ENCODE measurements around the gene MID1.

The MID1 gene

DNA sequence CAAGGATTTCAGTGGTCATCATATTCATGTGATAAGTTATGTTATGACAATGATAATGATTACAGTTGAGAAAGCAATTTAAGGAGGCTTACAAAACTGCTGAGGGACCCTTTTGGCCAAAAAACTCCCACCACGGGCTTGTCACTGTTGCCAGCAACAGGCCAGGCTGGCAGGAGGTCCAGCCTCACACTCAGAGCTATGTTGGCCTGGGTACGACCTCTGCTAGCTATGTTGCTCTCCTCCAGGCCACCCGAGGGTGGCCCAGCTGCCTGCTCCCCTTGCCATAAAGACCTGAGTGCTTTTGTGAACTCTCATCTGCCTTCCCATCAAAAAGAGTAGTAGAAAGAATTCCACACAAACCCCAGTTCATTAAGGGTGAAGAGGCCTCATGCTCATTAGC is 52.0 kb downstream of the MID1 start:
- no peaks in the 10 kb centered on the region for H3K27me3 ChIP-seq (ENCODE audit: insufficient read depth, low read length)
- no peak overlapping the region for H2BK12ac ChIP-seq (ENCODE audit: low read length)
- no peak for DNase-seq
- no peak overlapping the region for H4K91ac ChIP-seq (ENCODE audit: low read depth, low read length)
- no peak overlapping the region for H3K9ac ChIP-seq (ENCODE audit: low read length)
- no peak overlapping the region for H3K14ac ChIP-seq (ENCODE audit: low read length)
- H2BK120ac ChIP-seq (ENCODE audit: insufficient read depth, low read length, poor library complexity), result no peak overlapping the region
- H3K79me1 ChIP-seq (ENCODE audit: low read length), result no peaks in the 10 kb centered on the region
- H2AK5ac ChIP-seq (ENCODE audit: low read length), result no peak overlapping the region
- no peak overlapping the region for H3K4me3 ChIP-seq (ENCODE audit: low read depth, low read length)
- peaks cover 9% of the 10 kb centered on the region for H3K79me2 ChIP-seq (ENCODE audit: control insufficient read depth, insufficient read depth, low read length, poor library complexity)
- no peak overlapping the region for H3K18ac ChIP-seq (ENCODE audit: low read length)
- peaks cover 9 to 11% of the 10 kb centered on the region in 2 experiments for H3K36me3 ChIP-seq (ENCODE audit: control insufficient read depth in 1 of 2, insufficient read depth in 2 of 2, low read length in 2 of 2)
- H3K4me2 ChIP-seq (ENCODE audit: low read length), result no peak overlapping the region
- H3K9me3 ChIP-seq (ENCODE audit: insufficient read depth, low read depth, low read length), result no peaks in the 10 kb centered on the region
- no peak overlapping the region for H2BK5ac ChIP-seq (ENCODE audit: low read depth, low read length, poor library complexity)
- WGBS (ENCODE audit: extremely low coverage, insufficient coverage, insufficient read length), result no CpG with 5 or more reads among the region's 3 CpGs
- no peak overlapping the region for H2AFZ ChIP-seq (ENCODE audit: insufficient read depth, low read length, poor library complexity)
- H3K23ac ChIP-seq (ENCODE audit: low read length), result no peak overlapping the region
- peak overlapping the region; percentile 62 for H3K4ac ChIP-seq (ENCODE audit: low read depth, low read length)
- peak overlapping the region; percentile 10 for H3K27ac ChIP-seq (ENCODE audit: low read depth, low read length)
- peaks cover 0 to 1% of the 10 kb centered on the region in 2 experiments for H3K4me1 ChIP-seq (ENCODE audit: control insufficient read depth in 1 of 2, insufficient read depth in 2 of 2, low read length in 2 of 2)
- no peak overlapping the region for H4K12ac ChIP-seq (ENCODE audit: low read depth, low read length)
- H4K8ac ChIP-seq (ENCODE audit: low read depth, low read length), result no peak overlapping the region

DNA sequence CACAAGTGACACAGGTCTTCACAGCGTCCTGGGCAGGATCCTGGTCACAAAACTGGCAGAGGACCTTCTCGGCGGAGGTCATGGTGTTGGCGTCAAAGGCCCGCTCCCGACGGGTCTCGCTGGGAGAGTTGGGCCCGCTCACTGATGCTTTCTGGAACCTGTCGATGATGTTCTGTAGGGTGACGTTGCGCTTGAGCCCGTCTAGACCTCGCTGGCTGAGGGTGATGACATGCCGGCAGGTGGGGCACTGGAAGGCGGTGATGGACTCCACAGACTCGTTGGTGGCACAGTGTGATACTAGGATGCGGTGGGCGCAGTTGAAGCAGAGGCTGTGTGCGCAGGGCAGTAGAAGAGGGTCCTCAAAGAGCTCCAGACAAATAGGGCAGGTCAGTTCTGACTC is 53.2 kb downstream of the MID1 start:
- Histone ChIP-seq H3K27ac (ENCODE audit: low read depth, low read length) (no peak overlapping the region), H3K4ac (ENCODE audit: low read depth, low read length) (peak overlapping the region; percentile 1), H4K8ac (ENCODE audit: low read depth, low read length) (no peak overlapping the region), H3K9ac (ENCODE audit: low read length) (no peak overlapping the region), H3K36me3 (ENCODE audit: control insufficient read depth in 1 of 2, insufficient read depth in 2 of 2, low read length in 2 of 2) (peaks cover 9 to 11% of the 10 kb centered on the region in 2 experiments), H3K4me1 (ENCODE audit: control insufficient read depth in 1 of 2, insufficient read depth in 2 of 2, low read length in 2 of 2) (peaks cover 0 to 1% of the 10 kb centered on the region in 2 experiments), H3K14ac (ENCODE audit: low read length) (no peak overlapping the region), H2AFZ (ENCODE audit: insufficient read depth, low read length, poor library complexity) (no peak overlapping the region), H3K79me2 (ENCODE audit: control insufficient read depth, insufficient read depth, low read length, poor library complexity) (peaks cover 6% of the 10 kb centered on the region), H3K4me2 (ENCODE audit: low read length) (no peak overlapping the region), H3K9me3 (ENCODE audit: insufficient read depth, low read depth, low read length) (no peaks in the 10 kb centered on the region), H2BK12ac (ENCODE audit: low read length) (no peak overlapping the region), H3K23ac (ENCODE audit: low read length) (no peak overlapping the region), H2AK5ac (ENCODE audit: low read length) (no peak overlapping the region), H3K18ac (ENCODE audit: low read length) (no peak overlapping the region), H2BK5ac (ENCODE audit: low read depth, low read length, poor library complexity) (no peak overlapping the region), H3K27me3 (ENCODE audit: insufficient read depth, low read length) (no peaks in the 10 kb centered on the region), H4K12ac (ENCODE audit: low read depth, low read length) (no peak overlapping the region), H2BK120ac (ENCODE audit: insufficient read depth, low read length, poor library complexity) (no peak overlapping the region), H4K91ac (ENCODE audit: low read depth, low read length) (no peak overlapping the region), H3K4me3 (ENCODE audit: low read depth, low read length) (no peak overlapping the region), H3K79me1 (ENCODE audit: low read length) (no peaks in the 10 kb centered on the region)
- WGBS (ENCODE audit: extremely low coverage, insufficient coverage, insufficient read length), result no CpG with 5 or more reads among the region's 20 CpGs
- DNase-seq, result no peak

DNA sequence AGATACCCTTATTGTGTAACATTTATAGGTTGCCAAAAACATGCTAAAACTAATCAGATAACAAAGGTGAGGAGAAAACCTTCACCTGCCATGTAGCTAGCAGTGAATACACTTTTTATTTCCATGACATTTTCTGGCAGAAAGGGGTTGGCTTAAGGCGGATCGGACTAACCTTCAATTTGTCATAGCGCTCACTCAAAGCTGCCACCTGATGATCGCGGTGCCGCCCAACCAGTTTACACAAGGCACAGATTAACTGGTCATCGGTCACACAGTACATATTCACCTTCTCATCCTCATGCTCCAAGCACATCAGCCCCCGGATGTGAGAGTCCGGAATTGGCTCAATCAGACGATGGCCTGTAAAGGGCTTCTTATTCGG is 53.7 kb downstream of the MID1 start:
- H3K9ac ChIP-seq (ENCODE audit: low read length), result no peak overlapping the region
- no peak for DNase-seq
- H3K27me3 ChIP-seq (ENCODE audit: insufficient read depth, low read length), result no peaks in the 10 kb centered on the region
- H3K18ac ChIP-seq (ENCODE audit: low read length), result no peak overlapping the region
- H2AFZ ChIP-seq (ENCODE audit: insufficient read depth, low read length, poor library complexity), result no peak overlapping the region
- H3K36me3 ChIP-seq (ENCODE audit: control insufficient read depth in 1 of 2, insufficient read depth in 2 of 2, low read length in 2 of 2), result peaks cover 9 to 11% of the 10 kb centered on the region in 2 experiments
- no peak overlapping the region for H3K23ac ChIP-seq (ENCODE audit: low read length)
- H3K79me2 ChIP-seq (ENCODE audit: control insufficient read depth, insufficient read depth, low read length, poor library complexity), result peaks cover 8% of the 10 kb centered on the region
- H3K4me1 ChIP-seq (ENCODE audit: control insufficient read depth in 1 of 2, insufficient read depth in 2 of 2, low read length in 2 of 2), result peaks cover 0 to 1% of the 10 kb centered on the region in 2 experiments
- H3K4me3 ChIP-seq (ENCODE audit: low read depth, low read length), result no peak overlapping the region
- WGBS (ENCODE audit: extremely low coverage, insufficient coverage, insufficient read length), result no CpG with 5 or more reads among the region's 11 CpGs
- H4K91ac ChIP-seq (ENCODE audit: low read depth, low read length), result no peak overlapping the region
- no peaks in the 10 kb centered on the region for H3K9me3 ChIP-seq (ENCODE audit: insufficient read depth, low read depth, low read length)
- no peak overlapping the region for H4K12ac ChIP-seq (ENCODE audit: low read depth, low read length)
- H2AK5ac ChIP-seq (ENCODE audit: low read length), result no peak overlapping the region
- H3K27ac ChIP-seq (ENCODE audit: low read depth, low read length), result no peak overlapping the region
- H3K14ac ChIP-seq (ENCODE audit: low read length), result no peak overlapping the region
- no peak overlapping the region for H4K8ac ChIP-seq (ENCODE audit: low read depth, low read length)
- no peak overlapping the region for H3K4me2 ChIP-seq (ENCODE audit: low read length)
- no peaks in the 10 kb centered on the region for H3K79me1 ChIP-seq (ENCODE audit: low read length)
- no peak overlapping the region for H2BK12ac ChIP-seq (ENCODE audit: low read length)
- no peak overlapping the region for H2BK120ac ChIP-seq (ENCODE audit: insufficient read depth, low read length, poor library complexity)
- H3K4ac ChIP-seq (ENCODE audit: low read depth, low read length), result peak overlapping the region; percentile 1
- no peak overlapping the region for H2BK5ac ChIP-seq (ENCODE audit: low read depth, low read length, poor library complexity)

DNA sequence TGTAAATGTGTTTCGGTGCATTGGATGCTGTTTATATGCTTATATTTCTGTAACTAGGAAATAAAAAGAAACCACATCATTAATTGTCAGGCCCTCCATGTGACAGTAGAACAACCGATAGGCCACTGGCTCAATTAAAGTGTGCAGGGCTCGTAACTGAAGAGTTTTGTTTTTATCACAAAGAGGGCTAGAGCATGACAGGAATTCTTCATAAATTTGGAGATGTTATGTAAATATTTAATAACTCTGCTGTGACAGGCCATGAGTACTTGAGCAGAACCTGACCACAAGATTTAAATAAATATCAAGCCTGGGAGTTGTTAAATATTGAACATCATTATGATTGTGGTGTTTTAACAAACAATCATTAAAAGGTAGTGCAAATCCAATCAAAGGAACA is 55.9 kb downstream of the MID1 start:
- Histone ChIP-seq H3K36me3 (ENCODE audit: control insufficient read depth in 1 of 2, insufficient read depth in 2 of 2, low read length in 2 of 2) (peaks cover 11% of the 10 kb centered on the region in 2 experiments), H3K4me3 (ENCODE audit: low read depth, low read length) (no peak overlapping the region), H2AK5ac (ENCODE audit: low read length) (no peak overlapping the region), H2BK120ac (ENCODE audit: insufficient read depth, low read length, poor library complexity) (no peak overlapping the region), H3K18ac (ENCODE audit: low read length) (no peak overlapping the region), H4K8ac (ENCODE audit: low read depth, low read length) (no peak overlapping the region), H4K12ac (ENCODE audit: low read depth, low read length) (no peak overlapping the region), H2BK12ac (ENCODE audit: low read length) (no peak overlapping the region), H3K9me3 (ENCODE audit: insufficient read depth, low read depth, low read length) (no peaks in the 10 kb centered on the region), H3K4me2 (ENCODE audit: low read length) (no peak overlapping the region), H3K27me3 (ENCODE audit: insufficient read depth, low read length) (no peaks in the 10 kb centered on the region), H2BK5ac (ENCODE audit: low read depth, low read length, poor library complexity) (no peak overlapping the region), H3K79me1 (ENCODE audit: low read length) (no peaks in the 10 kb centered on the region), H3K27ac (ENCODE audit: low read depth, low read length) (no peak overlapping the region), H3K23ac (ENCODE audit: low read length) (no peak overlapping the region), H3K79me2 (ENCODE audit: control insufficient read depth, insufficient read depth, low read length, poor library complexity) (peaks cover 3% of the 10 kb centered on the region), H3K9ac (ENCODE audit: low read length) (no peak overlapping the region), H3K14ac (ENCODE audit: low read length) (no peak overlapping the region), H4K91ac (ENCODE audit: low read depth, low read length) (no peak overlapping the region), H3K4me1 (ENCODE audit: control insufficient read depth in 1 of 2, insufficient read depth in 2 of 2, low read length in 2 of 2) (no peaks in the 10 kb centered on the region), H3K4ac (ENCODE audit: low read depth, low read length) (no peak overlapping the region), H2AFZ (ENCODE audit: insufficient read depth, low read length, poor library complexity) (no peak overlapping the region)
- no CpG with 5 or more reads among the region's 3 CpGs for WGBS (ENCODE audit: extremely low coverage, insufficient coverage, insufficient read length)
- DNase-seq, result no peak

All from trophoblast cell (in vitro differentiated cells and primary cell).